Muscle of leg (tissue), 11 donors: Measurements from ENCODE around the gene TTC21A. TPM values are rescaled to one million over a fixed set of nuclear protein-coding genes. Genes with fewer than 3 reads are reported as not detected.

Experiments used
- DNase-seq: peaks from one replicate; pipeline ENCODE4 v3.0.0; 2013
- H3K27ac ChIP-seq: one replicate; pipeline ENCODE4 v1.5.1; 2013; ENCODE audit warnings: mild to moderate bottlenecking, low read length, control low read depth
- H3K27me3 ChIP-seq: one replicate; pipeline ENCODE4 v1.6.1; 2013; ENCODE audit warnings: low read length; ENCODE audit not compliant: control insufficient read depth, insufficient read depth
- H3K36me3 ChIP-seq: one replicate; pipeline ENCODE4 v1.6.1; 2013; ENCODE audit warnings: low read length; ENCODE audit not compliant: control insufficient read depth, insufficient read depth
- H3K4me1 ChIP-seq: one replicate; pipeline ENCODE4 v1.6.1; 2013; ENCODE audit warnings: low read length; ENCODE audit not compliant: control insufficient read depth, insufficient read depth
- H3K4me3 ChIP-seq: one replicate; pipeline ENCODE4 v1.5.1; 2013; ENCODE audit warnings: low read length, control low read depth
- H3K9me3 ChIP-seq: replicated peaks from 2 replicates; pipeline ENCODE4 v1.6.1; 2013; ENCODE audit warnings: low read depth, low read length; ENCODE audit not compliant: control insufficient read depth
- WGBS: methylation state at CpG from one replicate; pipeline ENCODE4 v1.1.5; 2013; ENCODE audit warnings: missing lambda C conversion rate; ENCODE audit not compliant: insufficient coverage; 5-methylcytosine and 5-hydroxymethylcytosine counted together
- polyA plus RNA-seq, 8 donors: library from polyadenylated mRNA; unstranded; fragments of 120-200 nt; gene quantifications; one replicate each; pipeline versions ENCODE4 v1.2.1 to v1.2.3, GENCODE V29; 2013; ENCODE audit warnings: inconsistent platforms in 1 of 8, low replicate concordance in 1 of 8; ENCODE audit not compliant: insufficient read length in 8 of 8, insufficient read depth in 1 of 8
- total RNA-seq: library from RNA; stranded (reverse); fragments of 120-200 nt; gene quantifications from one replicate; pipeline ENCODE4 v1.2.4, GENCODE V29; 2013

The TTC21A gene
- total and polyA plus RNA-seq, 9 donors, result 1.6 to 3.9 (median 3.1) TPM

- DNase-seq, result no peak
- no peak overlapping the region for H3K27ac ChIP-seq
- peaks cover 19% of the 10 kb centered on the region for H3K36me3 ChIP-seq
- H3K9me3 ChIP-seq, result no peaks in the 10 kb centered on the region
- no peaks in the 10 kb centered on the region for H3K27me3 ChIP-seq
- peaks cover 32% of the 10 kb centered on the region for H3K4me1 ChIP-seq
- 84% methylated on average over 3 of the region's 7 CpGs for WGBS
- no peak overlapping the region for H3K4me3 ChIP-seq
Observed at GRCh38 chr3:39104961-39105686, 2.4 kb upstream of the TTC21A start.

DNA sequence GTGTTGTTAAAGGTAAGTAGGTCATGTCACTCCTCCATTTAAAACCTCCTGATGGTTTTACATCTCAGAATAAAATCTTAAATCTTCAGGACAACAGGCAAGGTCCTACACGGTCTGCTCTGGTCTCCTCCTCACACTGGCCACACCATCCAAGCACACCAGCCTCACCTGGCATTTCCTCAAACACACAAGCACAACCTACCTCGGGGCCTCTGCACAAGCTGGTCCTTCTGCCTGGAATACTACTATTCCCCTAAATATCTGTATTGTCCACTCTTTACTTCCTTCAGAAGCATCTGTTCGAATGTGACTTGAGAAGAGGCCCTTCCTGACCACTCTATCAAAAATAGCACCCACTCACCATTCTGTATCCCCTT, 1.8 kb upstream of the TTC21A start:
- Histone ChIP-seq H3K27ac (no peak overlapping the region), H3K4me1 (peaks cover 32% of the 10 kb centered on the region), H3K36me3 (peaks cover 14% of the 10 kb centered on the region), H3K9me3 (no peaks in the 10 kb centered on the region), H3K27me3 (no peaks in the 10 kb centered on the region), H3K4me3 (no peak overlapping the region)
- 70% methylated on average over 3 of the region's 3 CpGs for WGBS
- DNase-seq, result no peak

DNA sequence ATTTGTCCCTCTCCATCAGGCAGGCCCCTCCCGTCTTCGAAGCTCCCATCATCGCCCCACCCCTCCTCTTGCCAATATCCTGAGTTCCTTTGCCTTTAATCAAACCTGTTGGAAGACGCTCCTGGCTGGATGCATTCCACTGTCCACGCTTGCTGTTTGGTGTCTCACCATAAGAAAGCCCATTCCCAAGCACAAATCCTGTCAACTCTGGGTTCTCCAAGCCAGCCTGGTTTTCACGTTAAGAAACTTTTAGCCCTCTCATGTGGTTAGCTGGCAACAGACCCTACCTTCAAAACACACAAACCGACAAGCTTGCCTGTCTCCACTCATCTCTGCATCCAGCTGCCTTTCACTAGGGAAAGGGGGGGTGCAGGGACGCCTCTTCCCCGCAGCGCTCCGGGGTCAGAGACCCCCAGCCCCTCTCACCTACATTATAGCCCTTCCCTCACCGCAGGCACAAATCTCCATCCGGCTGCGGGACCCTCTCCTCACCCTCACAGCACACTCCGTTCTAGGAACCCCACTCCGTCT, 1.1 kb upstream of the TTC21A start:
- Histone ChIP-seq H3K36me3 (peaks cover 11% of the 10 kb centered on the region), H3K4me3 (peak overlapping the region; percentile 93), H3K27me3 (no peaks in the 10 kb centered on the region), H3K4me1 (peaks cover 32% of the 10 kb centered on the region), H3K27ac (peak overlapping the region; percentile 92), H3K9me3 (no peaks in the 10 kb centered on the region)
- DNase-seq, result peak; percentile 46
- WGBS, result 2% methylated on average over 13 of the region's 16 CpGs

DNA sequence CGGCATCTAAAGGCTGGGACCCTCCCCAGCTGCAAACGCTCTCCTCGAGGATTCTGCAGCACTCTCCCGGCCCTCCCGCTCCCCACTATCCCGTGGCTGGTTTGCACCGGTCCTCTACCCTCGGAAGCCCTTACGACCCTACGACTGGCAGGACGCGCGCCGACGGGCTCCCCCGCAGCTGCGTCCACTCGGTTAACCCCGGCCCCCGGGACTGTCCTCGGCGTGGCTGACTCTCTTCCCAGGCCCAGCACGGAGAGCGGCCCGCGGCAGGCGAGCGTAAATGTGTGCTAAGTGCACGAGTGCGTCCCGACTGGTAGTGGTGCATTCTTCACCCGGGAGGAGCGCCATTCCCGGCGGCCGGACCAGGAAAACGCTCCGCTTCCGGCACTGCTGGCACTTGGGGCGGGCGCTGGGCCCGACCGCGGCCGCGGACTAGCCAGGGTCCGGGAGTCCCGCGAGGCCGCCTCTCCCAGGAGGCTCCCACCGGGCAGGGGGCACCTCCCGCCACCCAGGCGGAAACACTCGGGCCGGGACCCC, 561 bp upstream of the TTC21A start:
- Histone ChIP-seq H3K36me3 (peaks cover 11% of the 10 kb centered on the region), H3K9me3 (no peaks in the 10 kb centered on the region), H3K27me3 (no peaks in the 10 kb centered on the region), H3K4me1 (peaks cover 32% of the 10 kb centered on the region), H3K27ac (peak overlapping the region; percentile 92), H3K4me3 (peak overlapping the region; percentile 93)
- WGBS, result under 1% methylated on average over 55 of the region's 55 CpGs
- peak; percentile 64 for DNase-seq

DNA sequence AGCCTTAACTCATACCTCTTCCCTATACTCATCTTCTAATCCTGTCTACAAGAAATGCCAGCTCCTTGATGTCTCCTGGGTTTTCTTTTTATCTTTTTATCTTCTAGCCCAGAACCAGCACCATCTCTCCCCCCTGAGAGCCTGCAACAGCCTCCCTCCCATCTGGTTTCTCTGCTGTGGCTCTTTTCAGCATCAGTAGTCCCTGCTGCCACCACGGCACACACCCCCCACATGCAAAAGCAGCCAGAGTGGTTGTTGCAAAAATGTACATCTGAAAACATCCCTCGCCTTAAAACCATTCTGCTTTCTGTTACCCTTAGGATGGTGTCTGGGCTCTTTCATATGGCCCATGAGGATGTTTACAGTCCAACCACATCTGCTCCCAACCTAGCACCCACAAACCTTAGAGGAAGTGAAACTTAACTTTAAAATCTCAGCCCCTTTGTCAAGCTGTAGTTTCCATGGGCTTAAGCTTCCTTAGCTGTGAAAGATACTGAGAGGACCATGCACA, 775 bp downstream of the TTC21A start:
- WGBS, result 20% methylated on average over 2 of the region's 2 CpGs
- H3K4me1 ChIP-seq, result peaks cover 32% of the 10 kb centered on the region
- peak; percentile 61 for DNase-seq
- peaks cover 4% of the 10 kb centered on the region for H3K36me3 ChIP-seq
- H3K4me3 ChIP-seq, result peak overlapping the region; percentile 93
- H3K9me3 ChIP-seq, result no peaks in the 10 kb centered on the region
- H3K27me3 ChIP-seq, result no peaks in the 10 kb centered on the region
- peak overlapping the region; percentile 92 for H3K27ac ChIP-seq

DNA sequence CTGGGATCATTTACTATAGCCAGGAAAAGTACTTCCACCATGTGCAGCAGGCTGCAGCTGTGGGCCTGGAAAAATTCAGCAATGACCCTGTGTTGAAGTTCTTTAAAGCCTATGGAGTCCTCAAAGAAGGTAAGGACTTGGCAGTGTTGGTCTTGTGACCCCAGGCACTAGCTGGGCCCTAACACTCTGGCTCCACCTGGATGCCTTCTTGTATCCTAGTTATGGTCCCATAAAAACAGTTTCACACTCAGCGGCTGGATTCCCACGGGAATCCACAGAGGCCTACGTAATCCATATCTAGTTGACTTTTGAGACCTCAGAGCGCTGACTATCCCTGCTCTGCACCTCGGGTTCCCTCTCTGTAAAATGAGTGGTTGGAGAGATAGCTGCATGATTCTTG, 1.6 kb downstream of the TTC21A start:
- no peak overlapping the region for H3K27ac ChIP-seq
- H3K36me3 ChIP-seq, result no peaks in the 10 kb centered on the region
- no peaks in the 10 kb centered on the region for H3K9me3 ChIP-seq
- DNase-seq, result no peak
- no peaks in the 10 kb centered on the region for H3K27me3 ChIP-seq
- no peak overlapping the region for H3K4me3 ChIP-seq
- WGBS, result 81% methylated on average over 3 of the region's 5 CpGs
- peaks cover 32% of the 10 kb centered on the region for H3K4me1 ChIP-seq

DNA sequence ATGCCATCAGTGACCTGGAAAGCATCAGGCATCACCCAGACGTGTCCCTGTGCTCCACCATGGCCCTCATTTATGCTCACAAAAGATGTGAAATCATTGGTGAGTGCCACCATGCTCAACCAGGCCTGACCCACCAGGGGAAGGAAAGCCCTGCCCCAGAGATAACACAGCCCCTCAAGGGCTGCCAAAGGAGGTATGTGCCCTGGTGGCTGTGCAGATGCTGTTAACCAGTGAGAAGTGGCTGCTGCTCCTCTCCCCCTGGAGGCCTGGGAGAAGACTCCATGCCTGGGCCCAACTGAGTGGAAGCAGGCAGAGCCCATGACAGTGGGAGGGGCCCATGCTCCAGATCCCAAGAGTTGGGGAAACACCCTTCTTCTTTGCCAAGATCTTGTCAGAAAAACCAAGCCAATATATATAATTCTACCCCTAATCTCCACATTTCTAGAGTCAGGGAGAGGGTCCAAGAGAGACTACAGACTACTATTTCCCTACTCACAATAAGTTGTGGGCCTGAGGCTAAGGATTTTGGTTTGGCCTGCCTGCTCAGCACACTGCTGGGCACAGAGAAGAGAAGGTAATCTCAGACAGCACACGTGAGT, 2.7 kb downstream of the TTC21A start:
- Histone ChIP-seq H3K4me1 (peaks cover 22% of the 10 kb centered on the region), H3K36me3 (no peaks in the 10 kb centered on the region), H3K9me3 (no peaks in the 10 kb centered on the region), H3K4me3 (no peak overlapping the region), H3K27ac (no peak overlapping the region), H3K27me3 (no peaks in the 10 kb centered on the region)
- no peak for DNase-seq
- WGBS, result 70% methylated on average over 1 of the region's 2 CpGs

GRCh38 chr3:39112113-39112512, 4.6 kb downstream of the TTC21A start:
- WGBS, result 76% methylated on average over 3 of the region's 3 CpGs
- H3K27me3 ChIP-seq, result no peaks in the 10 kb centered on the region
- H3K9me3 ChIP-seq, result no peaks in the 10 kb centered on the region
- H3K27ac ChIP-seq, result no peak overlapping the region
- peaks cover 6% of the 10 kb centered on the region for H3K4me1 ChIP-seq
- no peak overlapping the region for H3K4me3 ChIP-seq
- H3K36me3 ChIP-seq, result no peaks in the 10 kb centered on the region
- no peak for DNase-seq

DNA sequence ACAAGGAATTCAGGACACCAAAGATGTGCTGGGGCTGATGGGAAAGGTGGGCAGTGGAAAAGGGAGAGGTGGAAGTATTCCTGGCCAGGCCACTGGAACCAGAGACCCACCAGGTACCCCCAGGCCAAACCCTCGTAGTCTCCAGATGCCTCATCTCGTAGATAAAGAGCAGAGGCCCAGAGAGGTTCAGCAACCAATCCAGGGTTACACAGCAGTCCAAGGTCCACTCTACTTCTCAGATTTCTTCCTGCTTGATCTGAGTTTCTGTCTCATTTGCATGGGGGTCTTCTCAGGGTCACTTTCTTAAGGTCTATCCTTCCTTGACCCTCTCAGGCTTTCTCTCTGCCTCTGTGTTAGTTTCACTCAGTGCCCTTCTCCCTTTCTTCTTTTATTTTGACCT, 5.1 kb downstream of the TTC21A start:
- WGBS, result 52% methylated on average over 2 of the region's 2 CpGs
- no peaks in the 10 kb centered on the region for H3K36me3 ChIP-seq

GRCh38 chr3:39113291-39113690, 5.8 kb downstream of the TTC21A start:
- no peak overlapping the region for H3K4me3 ChIP-seq
- peaks cover under 1% of the 10 kb centered on the region for H3K4me1 ChIP-seq
- H3K27ac ChIP-seq, result no peak overlapping the region
- H3K36me3 ChIP-seq, result no peaks in the 10 kb centered on the region
- DNase-seq, result no peak
- H3K27me3 ChIP-seq, result no peaks in the 10 kb centered on the region
- WGBS, result 100% methylated on average over 2 of the region's 3 CpGs
- no peaks in the 10 kb centered on the region for H3K9me3 ChIP-seq

More for the DNA sequence above, 5.1 kb downstream of the TTC21A start:
- Histone ChIP-seq H3K27me3 (no peaks in the 10 kb centered on the region), H3K27ac (no peak overlapping the region), H3K9me3 (no peaks in the 10 kb centered on the region), H3K4me3 (no peak overlapping the region), H3K4me1 (peaks cover 6% of the 10 kb centered on the region)
- DNase-seq, result no peak
